Stimulated activated CD4-positive, alpha-beta T cell treated with anti-CD3 and anti-CD28 coated beads, Interleukin-12 subunit alpha, Interleukin-12 subunit beta, amount 100 ng/mL, for 4 hours (primary cell): ENCODE data around the gene DUSP19.
"Not testable (repeated sequence)": the region's sequence is repeated elsewhere in the genome, so short reads cannot be mapped to it uniquely, and the experiment has no call there.

ENCODE experiments used
- DNase-seq: peaks from one replicate; pipeline ENCODE4 v3.0.0-alpha.2; 2020

The DUSP19 gene

GRCh38 chr2:183078464-183079138 lies at the start of gene DUSP19:
TSS of gene DUSP19 (plus strand) at chr2:183078747. CDS start at chr2:183078934, 187 bp downstream.
- peak; percentile 76 for DNase-seq

DNA sequence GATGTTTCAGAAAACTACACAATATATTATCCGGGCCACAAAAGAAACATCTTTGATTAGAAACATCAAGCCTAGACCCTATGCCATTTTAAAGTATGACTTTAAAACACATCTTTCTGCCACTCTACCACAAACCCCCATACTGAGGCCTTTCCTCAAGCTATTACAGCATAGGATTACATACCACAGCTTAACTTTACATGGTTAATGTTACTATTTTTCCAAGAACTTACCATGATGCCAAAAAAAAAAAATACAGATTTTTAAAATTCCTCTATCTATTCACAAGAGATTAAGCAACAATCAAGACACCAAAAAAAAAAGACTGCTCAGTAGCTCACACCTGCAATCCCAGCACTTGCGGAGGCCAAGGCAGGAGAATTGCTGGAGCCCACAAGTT lies 49.3 kb upstream of the DUSP19 start:
- no peak for DNase-seq

DNA sequence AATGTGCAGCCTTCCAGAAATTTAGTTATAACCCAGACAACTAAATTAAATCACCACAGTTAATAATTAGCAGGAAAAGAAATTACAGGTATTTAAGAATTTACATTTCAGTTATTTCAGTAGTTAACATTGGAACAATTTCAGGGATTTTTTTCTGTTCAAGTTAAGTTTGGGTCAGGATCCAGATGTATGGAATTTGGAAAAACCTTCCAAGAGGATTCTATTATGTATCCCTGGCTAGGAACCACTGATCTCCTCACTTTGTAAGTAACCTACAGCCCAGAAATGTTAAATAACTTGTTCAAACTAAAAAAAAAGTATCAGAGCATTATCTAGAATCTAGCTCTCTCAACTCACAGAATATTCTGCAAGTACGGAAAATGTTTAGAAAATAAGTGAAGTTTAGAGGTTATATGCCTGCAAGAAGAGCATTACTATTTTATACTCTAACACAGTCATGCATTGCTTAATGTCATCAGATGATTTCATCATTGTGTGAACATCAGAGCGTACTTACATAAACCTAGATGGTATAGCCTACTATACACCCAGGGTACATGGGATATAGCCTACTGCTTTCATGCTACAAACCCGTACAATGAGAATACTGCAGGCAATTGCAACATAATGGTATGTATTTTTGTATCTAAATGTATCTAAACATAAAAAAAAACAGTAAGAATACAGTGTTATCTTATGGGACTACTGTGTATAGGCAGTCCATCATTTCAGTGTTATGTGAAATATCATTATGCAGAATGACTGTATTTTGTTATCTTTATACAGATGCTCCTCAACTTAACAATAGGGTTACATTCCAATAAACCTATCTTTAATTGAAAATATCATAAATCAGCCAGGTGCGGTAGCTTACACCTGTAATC lies 46.4 kb upstream of the DUSP19 start:
- no peak for DNase-seq

- DNase-seq, result no peak
These were observed 44.6 kb upstream of the DUSP19 start for GRCh38 chr2:183033951-183034350.

DNA sequence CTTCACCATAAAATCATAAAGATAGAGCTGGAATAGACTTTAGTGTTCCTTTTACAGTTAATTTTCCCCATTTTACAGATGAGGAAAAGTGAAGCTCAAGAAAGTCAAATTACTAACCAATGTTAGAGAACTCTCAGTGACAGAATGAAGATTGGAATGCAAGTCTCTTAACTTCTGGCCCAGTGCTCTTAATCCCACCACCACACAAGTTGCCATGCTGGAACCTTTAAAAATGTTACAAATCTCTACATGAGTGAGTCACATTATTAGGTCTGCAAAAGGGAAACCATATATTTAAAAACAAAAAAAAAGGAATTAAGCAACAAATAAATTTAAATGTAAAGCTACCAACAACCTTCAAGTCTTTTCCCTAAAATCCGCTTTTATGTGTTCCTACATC lies 43.7 kb upstream of the DUSP19 start:
- no peak for DNase-seq

GRCh38 chr2:183035298-183035953 lies 43.1 kb upstream of the DUSP19 start:
- DNase-seq, result no peak

GRCh38 chr2:183035954-183036669 lies 42.4 kb upstream of the DUSP19 start:
- DNase-seq, result no peak

DNA sequence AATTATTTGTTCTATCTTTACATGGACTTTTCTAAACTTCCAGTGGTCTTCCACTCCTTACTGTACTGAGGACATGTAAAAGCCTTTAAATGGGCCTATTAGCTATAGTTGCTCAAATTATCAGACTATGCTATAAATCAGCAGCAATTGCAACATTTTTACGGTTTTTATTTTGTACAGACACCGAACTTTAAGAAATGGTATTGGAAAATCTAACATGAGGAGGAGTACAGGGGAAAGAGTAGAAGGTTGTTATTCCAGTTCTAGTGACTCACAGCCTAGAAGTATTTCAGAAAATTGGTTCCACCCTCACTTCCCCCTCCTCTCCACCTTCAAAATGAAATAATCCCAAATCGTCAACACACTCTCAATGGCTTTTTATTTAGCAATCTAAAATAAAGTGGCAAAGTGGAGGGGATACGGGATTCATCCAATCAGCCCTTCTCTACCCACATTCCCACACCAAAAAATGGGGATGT lies 41.4 kb upstream of the DUSP19 start:
- DNase-seq, result no peak

GRCh38 chr2:183037553-183038340 lies 40.8 kb upstream of the DUSP19 start:
- peak; percentile 45 for DNase-seq

DNA sequence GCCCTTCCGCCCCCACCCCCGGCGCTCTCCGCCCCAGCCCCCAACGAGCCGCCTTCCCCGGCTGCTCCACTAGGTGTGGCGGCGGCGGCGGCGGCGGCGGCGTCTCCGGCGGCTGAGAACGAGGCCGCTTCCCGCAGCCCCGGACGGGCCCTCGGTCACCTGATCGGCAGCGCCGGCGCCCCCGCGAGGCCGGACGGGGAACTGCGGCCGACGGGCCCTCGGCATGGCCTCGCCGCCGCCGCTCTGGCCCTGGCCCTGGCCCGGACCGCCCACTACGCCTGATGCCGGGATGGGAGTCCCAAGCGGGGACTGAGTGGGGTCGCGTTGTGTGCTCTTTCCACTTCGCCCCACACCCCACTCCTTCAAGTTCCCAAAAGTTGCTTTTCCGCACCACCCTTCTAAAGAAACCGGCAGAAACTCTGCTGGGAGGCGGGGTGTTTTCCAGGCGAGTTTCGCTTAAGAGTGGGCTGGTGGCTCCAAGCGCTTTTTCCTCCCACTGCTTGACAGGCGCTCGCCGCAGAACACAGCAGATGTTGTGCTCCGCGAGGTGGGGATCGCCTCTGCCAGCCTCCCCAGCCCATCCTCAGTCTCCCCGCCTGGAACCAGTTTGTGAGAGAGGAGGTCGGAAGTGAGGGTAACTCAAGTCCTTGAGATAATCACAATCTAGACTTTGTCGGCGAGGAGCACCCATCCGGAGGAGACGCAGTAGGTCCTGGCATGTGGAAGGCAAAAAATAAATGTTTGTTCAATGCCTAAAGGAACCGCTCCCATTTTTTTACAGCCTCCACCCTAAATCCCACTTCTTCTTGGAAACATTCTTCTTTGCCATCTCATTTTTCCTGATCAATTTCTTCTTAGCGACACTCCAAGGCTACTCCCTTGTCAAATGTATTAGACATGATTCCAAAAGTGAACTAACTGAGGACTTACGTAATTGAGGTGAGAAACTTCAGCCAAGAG lies 39.9 kb upstream of the DUSP19 start, which contains the start of gene NCKAP1:
Gene NCKAP1 (minus strand): TSS at position 117 of the 960 bp plus-strand sequence. CDS start 358 bp downstream, outside the sequence.
- DNase-seq, result peak; percentile 90

DNA sequence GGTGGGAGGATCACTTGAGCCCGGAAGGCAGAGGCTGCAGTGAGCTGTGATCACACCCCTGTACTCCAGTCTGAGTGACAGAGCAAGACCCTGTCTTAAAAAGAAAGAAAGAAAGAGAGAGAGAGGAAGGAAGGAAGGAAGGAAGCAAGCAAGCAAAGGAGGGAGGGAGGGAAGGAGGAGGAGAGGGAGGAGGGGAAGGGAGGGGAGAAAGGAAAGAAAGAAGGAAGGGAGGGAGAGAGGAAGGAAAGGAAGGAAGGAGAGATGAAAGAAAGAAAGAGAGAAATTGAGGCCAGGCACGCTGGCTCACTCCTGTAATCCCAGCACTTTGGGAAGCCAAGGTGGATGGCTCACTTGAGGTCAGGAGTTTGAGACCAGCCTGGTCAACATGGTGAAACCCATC lies 37.9 kb upstream of the DUSP19 start:
- no peak for DNase-seq

- DNase-seq, result not testable (repeated sequence)
These were observed 35.0 kb upstream of the DUSP19 start for GRCh38 chr2:183043580-183043979.

DNA sequence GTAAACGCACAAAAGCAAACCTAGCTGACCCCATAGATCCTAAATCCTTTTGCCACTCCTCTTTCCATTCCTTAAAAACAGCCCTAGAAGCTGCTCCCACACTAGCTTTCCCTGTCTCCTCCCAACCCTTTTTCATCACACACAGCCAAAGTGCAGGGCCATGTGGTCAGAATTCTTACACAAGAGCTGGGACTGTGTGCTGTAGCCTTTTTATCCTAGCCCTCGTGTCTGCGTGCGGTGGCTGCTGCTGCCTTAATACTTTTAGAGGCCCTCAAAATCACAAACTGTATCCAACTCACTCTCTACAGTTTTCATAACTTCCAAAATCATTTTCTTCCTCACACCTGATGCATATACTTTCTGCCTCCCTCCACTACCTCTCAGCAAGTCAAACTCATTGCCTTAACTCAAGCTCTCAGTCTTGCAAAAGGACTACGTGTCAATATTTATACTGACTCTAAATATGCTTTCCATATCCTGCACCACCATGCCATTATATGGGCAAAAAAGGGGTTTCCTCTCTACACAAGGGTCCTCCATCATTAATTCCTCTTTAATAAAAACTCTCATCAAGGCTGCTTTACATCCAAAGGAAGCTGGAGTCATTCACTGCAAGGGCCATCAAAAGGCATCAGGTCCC lies 30.9 kb upstream of the DUSP19 start:
- not testable (repeated sequence) for DNase-seq

GRCh38 chr2:183049420-183049819 lies 29.1 kb upstream of the DUSP19 start:
- DNase-seq, result no peak

GRCh38 chr2:183057333-183057985 lies 21.1 kb upstream of the DUSP19 start:
- no peak for DNase-seq

DNA sequence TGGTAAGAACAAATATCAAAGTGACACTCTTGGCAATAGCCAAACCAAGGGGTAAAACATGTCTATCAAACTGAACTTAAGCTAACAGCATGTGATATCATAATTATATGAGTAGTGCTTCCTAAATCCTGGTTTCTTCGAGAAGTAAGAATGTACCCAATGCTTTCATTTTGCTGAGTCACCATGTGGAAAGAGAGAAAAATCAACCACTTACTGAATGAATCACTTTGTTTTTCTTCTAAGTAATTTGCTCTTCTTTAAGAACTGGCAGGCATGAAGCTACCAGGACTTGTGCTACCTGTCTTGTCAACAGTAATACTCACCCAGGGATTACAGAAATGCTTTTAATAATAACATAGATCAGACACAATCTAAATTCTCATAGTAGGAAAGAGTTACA lies 19.0 kb upstream of the DUSP19 start:
- DNase-seq, result no peak

DNA sequence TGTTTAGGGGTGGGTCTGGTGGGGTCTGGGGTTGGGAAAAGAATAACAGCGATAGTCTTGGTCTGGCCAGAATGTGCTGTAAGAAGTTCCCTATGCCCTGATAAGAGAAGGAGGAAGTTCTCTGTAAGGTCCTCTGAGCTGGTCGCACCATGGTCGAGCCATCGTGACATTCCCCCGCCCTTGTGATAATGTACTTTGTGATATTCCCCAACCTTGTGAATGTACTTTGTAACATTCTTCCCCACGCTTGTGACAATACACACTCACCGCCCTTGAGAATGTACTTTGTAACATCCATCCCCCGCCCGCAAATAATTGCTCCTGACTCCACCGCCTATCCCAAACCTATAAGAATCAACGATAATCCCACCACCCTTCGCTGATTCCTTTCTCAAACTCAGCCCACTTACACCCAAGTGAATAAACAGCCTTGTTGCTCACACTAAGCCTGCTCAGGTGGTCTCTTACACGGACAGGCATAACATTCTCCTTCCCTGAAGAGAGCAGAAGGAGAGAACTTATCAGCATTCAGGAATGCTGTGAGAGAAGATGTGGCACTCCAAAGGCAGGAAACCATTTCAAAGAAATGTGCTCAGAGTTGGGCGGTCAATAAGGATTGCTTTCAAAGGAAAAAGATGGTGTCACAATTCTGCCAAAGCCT lies 17.8 kb upstream of the DUSP19 start:
- DNase-seq, result no peak

DNA sequence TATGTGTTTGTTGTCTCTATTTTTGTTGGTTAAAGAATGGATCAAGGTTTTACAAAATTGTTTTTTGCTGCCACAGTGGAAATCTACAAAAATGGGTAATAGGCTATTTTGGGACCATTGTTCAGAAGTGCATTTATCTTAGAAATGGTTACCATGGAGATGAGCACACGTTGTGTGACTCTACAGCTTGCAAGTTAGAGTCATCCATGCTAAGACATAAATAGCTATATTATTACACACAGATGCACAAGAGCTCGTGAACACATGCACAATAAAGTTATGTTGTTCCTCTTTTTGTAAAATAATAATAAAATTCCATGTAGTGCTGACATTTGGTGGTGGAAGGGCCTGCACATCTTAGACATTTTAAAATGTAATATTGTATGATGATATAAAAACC lies 15.5 kb upstream of the DUSP19 start:
- DNase-seq, result no peak

DNA sequence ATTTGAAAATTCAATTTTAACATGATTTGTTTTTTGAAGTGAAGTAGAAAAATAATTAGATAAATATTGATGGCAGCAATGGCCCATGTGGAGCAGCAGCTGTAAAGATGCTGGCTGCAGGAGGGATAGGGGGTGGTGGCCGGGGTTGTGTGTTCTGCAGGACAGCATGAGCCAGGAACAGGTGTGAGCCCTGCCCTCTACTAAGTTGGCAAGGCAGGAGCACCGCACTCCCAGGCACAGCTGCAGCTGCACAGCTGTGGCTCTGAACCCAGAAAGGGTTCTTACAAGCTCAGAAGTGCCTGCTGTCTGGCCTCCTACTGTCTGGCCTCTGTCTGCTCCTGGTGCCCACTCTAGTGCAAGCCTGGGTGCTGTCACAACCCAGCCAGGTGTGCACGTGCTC lies 10.0 kb upstream of the DUSP19 start:
- DNase-seq, result no peak
